Muscle of leg (tissue), 11 donors: Measurements from ENCODE around the gene ETFA. TPM values are rescaled to one million over a fixed set of nuclear protein-coding genes. Genes with fewer than 3 reads are reported as not detected.

Experiments
- DNase-seq: peaks from one replicate; pipeline ENCODE4 v3.0.0; 2013
- H3K27ac ChIP-seq: one replicate; pipeline ENCODE4 v1.5.1; 2013; ENCODE audit warnings: mild to moderate bottlenecking, low read length, control low read depth
- H3K27me3 ChIP-seq: one replicate; pipeline ENCODE4 v1.6.1; 2013; ENCODE audit warnings: low read length; ENCODE audit not compliant: control insufficient read depth, insufficient read depth
- H3K36me3 ChIP-seq: one replicate; pipeline ENCODE4 v1.6.1; 2013; ENCODE audit warnings: low read length; ENCODE audit not compliant: control insufficient read depth, insufficient read depth
- H3K4me1 ChIP-seq: one replicate; pipeline ENCODE4 v1.6.1; 2013; ENCODE audit warnings: low read length; ENCODE audit not compliant: control insufficient read depth, insufficient read depth
- H3K4me3 ChIP-seq: one replicate; pipeline ENCODE4 v1.5.1; 2013; ENCODE audit warnings: low read length, control low read depth
- H3K9me3 ChIP-seq: replicated peaks from 2 replicates; pipeline ENCODE4 v1.6.1; 2013; ENCODE audit warnings: low read depth, low read length; ENCODE audit not compliant: control insufficient read depth
- WGBS: methylation state at CpG from one replicate; pipeline ENCODE4 v1.1.5; 2013; ENCODE audit warnings: missing lambda C conversion rate; ENCODE audit not compliant: insufficient coverage; 5-methylcytosine and 5-hydroxymethylcytosine counted together
- polyA plus RNA-seq, 8 donors: library from polyadenylated mRNA; unstranded; fragments of 120-200 nt; gene quantifications; one replicate each; pipeline versions ENCODE4 v1.2.1 to v1.2.3, GENCODE V29; 2013; ENCODE audit warnings: inconsistent platforms in 1 of 8, low replicate concordance in 1 of 8; ENCODE audit not compliant: insufficient read length in 8 of 8, insufficient read depth in 1 of 8
- total RNA-seq: library from RNA; stranded (reverse); fragments of 120-200 nt; gene quantifications from one replicate; pipeline ENCODE4 v1.2.4, GENCODE V29; 2013

ETFA gene
- total and polyA plus RNA-seq, 9 donors: 112 to 141 (median 119) TPM

DNA sequence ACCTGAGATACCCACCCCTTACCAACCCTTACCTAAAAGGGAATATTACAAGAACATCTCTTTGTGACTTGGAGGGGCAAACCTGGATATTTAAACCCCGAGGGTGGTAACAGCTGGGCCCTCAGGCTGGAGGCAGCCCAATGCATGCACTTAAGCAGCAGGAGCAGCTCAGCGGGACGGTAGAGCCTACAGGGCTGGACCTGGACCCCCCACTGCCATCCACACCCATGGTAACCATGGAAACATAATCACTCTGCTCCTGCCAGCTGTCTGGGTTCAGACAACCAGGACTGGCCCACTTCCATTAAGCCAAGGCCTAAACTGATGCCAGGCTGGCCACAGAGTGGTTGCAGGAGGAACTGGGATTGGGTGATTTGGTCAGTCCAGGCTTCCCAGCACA lies 52.8 kb downstream of the ETFA start:
- peaks cover 23% of the 10 kb centered on the region for H3K9me3 ChIP-seq
- peaks cover 34% of the 10 kb centered on the region for H3K36me3 ChIP-seq
- WGBS: 100% methylated on average over 1 of the region's 3 CpGs
- H3K4me3 ChIP-seq: no peak overlapping the region
- no peaks in the 10 kb centered on the region for H3K27me3 ChIP-seq
- no peak overlapping the region for H3K27ac ChIP-seq
- no peak for DNase-seq
- no peaks in the 10 kb centered on the region for H3K4me1 ChIP-seq

- Histone ChIP-seq H3K27ac (no peak overlapping the region), H3K9me3 (peaks cover 10% of the 10 kb centered on the region), H3K36me3 (peaks cover 5% of the 10 kb centered on the region), H3K4me3 (no peak overlapping the region), H3K27me3 (no peaks in the 10 kb centered on the region), H3K4me1 (no peaks in the 10 kb centered on the region)
- peak; percentile 11 for DNase-seq
- WGBS: no CpG with 5 or more reads among the region's 3 CpGs
These were observed 57.4 kb downstream of the ETFA start for GRCh38 chr15:76253691-76254473.

DNA sequence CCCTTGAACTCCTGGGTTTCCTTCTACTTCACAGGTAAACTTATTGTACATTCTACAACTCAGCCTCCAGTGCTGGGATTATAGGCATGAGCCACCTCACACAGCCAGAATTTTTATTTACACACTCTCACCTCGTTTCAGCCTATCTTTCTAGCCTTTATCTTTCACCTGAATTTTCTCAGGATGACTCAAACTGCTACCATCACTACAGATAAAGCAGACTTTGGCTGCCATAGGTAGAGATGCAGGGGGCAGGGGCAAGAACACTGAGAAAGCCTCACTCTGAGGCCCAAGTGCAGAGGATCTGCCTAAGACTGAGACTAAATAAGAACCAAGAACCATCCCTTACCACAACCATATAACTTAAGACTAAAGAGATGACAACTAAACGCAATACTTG lies 59.0 kb downstream of the ETFA start:
- Histone ChIP-seq H3K4me1 (no peaks in the 10 kb centered on the region), H3K27ac (no peak overlapping the region), H3K4me3 (no peak overlapping the region), H3K36me3 (no peaks in the 10 kb centered on the region), H3K27me3 (no peaks in the 10 kb centered on the region), H3K9me3 (peaks cover 6% of the 10 kb centered on the region)
- no peak for DNase-seq
- 80% methylated on average over 1 of the region's 2 CpGs for WGBS

DNA sequence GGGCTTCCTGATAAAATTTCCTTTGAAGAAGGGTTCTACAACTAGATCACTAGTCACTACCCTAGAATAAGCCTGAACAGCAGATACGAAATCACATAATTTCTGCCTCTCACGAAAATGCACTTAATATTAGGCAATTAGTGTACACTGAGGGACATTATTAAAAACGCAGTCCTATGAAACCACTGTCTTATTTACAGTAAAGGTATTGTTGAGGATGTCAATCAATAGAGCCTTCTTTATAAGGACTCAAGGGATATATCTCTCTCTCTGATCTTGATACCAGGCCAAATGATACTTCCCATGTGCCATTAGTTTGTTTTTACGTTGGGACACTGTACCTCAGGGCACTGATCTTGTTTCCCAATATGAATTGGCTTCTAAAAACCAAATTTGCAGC lies 59.6 kb downstream of the ETFA start:
- WGBS: no CpG with 5 or more reads among the region's 4 CpGs

GRCh38 chr15:76245072-76245610 lies 66.1 kb downstream of the ETFA start:
- H3K27ac ChIP-seq: no peak overlapping the region
- no peaks in the 10 kb centered on the region for H3K36me3 ChIP-seq
- H3K4me3 ChIP-seq: no peak overlapping the region
- no CpG with 5 or more reads among the region's 1 CpG for WGBS
- H3K9me3 ChIP-seq: no peaks in the 10 kb centered on the region
- DNase-seq: no peak
- no peaks in the 10 kb centered on the region for H3K27me3 ChIP-seq
- no peaks in the 10 kb centered on the region for H3K4me1 ChIP-seq

More for the DNA sequence above, 59.6 kb downstream of the ETFA start:
- H3K4me1 ChIP-seq: no peaks in the 10 kb centered on the region
- H3K4me3 ChIP-seq: no peak overlapping the region
- DNase-seq: no peak
- peaks cover 6% of the 10 kb centered on the region for H3K9me3 ChIP-seq
- H3K27ac ChIP-seq: no peak overlapping the region
- H3K27me3 ChIP-seq: no peaks in the 10 kb centered on the region
- H3K36me3 ChIP-seq: no peaks in the 10 kb centered on the region

DNA sequence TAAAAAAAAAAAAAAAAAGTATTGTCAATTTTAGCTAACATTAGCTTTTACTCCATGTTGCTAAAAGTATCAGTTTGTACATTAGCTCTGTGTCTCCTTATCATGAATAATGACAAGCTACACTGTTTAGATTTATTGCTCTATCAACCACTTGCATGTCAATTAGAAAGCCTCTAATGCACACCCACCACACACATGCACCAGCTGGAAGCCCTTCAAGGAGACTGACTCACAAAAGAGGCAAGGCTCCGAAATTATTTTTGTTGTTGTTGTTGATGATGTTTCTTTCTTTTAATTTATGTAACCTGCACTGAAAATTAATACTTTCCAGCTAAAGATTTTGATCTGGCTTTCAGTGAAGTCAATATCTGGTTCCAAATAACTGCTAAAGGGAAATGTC lies 71.5 kb downstream of the ETFA start:
- Histone ChIP-seq H3K27ac (no peak overlapping the region), H3K27me3 (no peaks in the 10 kb centered on the region), H3K4me1 (no peaks in the 10 kb centered on the region), H3K9me3 (no peaks in the 10 kb centered on the region), H3K36me3 (no peaks in the 10 kb centered on the region), H3K4me3 (no peak overlapping the region)
- no CpG with 5 or more reads among the region's 1 CpG for WGBS
- no peak for DNase-seq

DNA sequence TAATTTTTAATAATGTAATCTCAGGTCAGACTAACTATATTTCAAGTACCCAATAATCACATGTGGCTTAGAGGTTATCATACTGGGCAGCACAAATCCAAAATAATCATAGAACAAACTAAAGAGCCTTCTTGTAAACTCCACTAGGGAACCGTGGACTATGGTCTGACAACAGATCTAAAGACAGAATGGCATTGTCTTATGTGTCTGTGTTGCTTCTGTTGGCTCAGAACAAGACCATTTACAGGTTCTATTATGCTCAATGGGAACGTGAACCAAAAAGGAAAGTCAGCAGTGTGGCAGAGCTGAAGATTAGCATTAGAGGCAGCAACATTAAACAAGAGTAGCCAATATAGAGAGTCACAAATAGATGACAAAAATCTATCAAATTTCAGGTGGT lies 74.9 kb downstream of the ETFA start:
- no peaks in the 10 kb centered on the region for H3K9me3 ChIP-seq
- no peak for DNase-seq
- no peak overlapping the region for H3K27ac ChIP-seq
- no peaks in the 10 kb centered on the region for H3K27me3 ChIP-seq
- H3K36me3 ChIP-seq: no peaks in the 10 kb centered on the region
- H3K4me3 ChIP-seq: no peak overlapping the region
- no peaks in the 10 kb centered on the region for H3K4me1 ChIP-seq
- WGBS: no CpG with 5 or more reads among the region's 2 CpGs

GRCh38 chr15:76235186-76235826 lies 76.0 kb downstream of the ETFA start:
- no peak overlapping the region for H3K4me3 ChIP-seq
- H3K27me3 ChIP-seq: no peaks in the 10 kb centered on the region
- DNase-seq: peak; percentile 39
- no peak overlapping the region for H3K27ac ChIP-seq
- peaks cover 5% of the 10 kb centered on the region for H3K36me3 ChIP-seq
- no peaks in the 10 kb centered on the region for H3K4me1 ChIP-seq
- H3K9me3 ChIP-seq: no peaks in the 10 kb centered on the region
- WGBS: 40% methylated on average over 1 of the region's 3 CpGs

DNA sequence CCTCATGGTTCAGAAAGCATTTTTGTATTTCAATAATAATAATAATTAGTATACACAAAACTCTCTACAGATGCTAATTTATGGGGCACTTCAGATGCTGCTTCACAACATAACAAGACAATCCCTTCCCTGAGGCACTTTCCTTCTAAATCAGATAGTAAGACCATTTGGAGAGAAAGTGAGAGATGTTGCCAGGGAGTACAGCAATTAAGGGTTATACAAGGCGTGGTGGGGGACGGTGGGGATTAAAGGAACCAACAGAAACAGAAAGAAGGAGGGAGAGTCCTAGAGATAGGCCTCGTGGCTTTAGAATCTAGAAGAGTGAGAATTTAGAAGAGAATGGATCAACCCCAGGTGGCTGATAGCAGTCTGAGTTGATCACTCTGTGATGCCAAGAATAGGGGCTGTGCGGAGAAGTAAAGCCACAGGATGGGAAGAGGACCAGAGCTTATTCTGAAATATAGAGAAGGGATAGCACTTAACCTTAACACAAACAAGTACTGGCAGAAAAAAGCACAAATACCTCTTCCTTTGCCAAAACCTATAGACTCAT lies 76.9 kb downstream of the ETFA start:
- Histone ChIP-seq H3K4me1 (no peaks in the 10 kb centered on the region), H3K27me3 (no peaks in the 10 kb centered on the region), H3K4me3 (no peak overlapping the region), H3K27ac (no peak overlapping the region), H3K9me3 (no peaks in the 10 kb centered on the region), H3K36me3 (peaks cover 5% of the 10 kb centered on the region)
- no peak for DNase-seq
- WGBS: 56% methylated on average over 3 of the region's 4 CpGs

DNA sequence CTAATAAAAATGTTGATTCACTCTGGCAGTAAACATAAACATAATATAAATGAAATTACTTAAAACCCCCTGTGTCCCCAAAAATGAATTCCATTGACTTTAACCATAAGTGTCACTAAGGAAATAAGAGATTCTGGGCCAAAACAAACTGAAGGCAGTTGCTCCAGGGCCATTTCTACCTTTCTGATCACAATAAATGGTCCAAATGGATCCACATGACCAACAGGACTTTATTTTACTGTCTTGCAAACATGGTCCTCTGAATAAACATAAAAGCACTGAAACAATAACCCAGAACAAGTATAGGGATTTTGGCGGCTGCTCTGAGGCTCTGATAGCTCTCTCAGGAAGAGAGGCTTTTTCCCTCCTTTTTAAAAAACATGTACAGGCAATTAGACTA lies 77.3 kb downstream of the ETFA start:
- WGBS: no CpG with 5 or more reads among the region's 1 CpG
- H3K27me3 ChIP-seq: no peaks in the 10 kb centered on the region
- H3K4me1 ChIP-seq: no peaks in the 10 kb centered on the region
- peaks cover 5% of the 10 kb centered on the region for H3K36me3 ChIP-seq
- no peak for DNase-seq
- H3K4me3 ChIP-seq: no peak overlapping the region
- no peaks in the 10 kb centered on the region for H3K9me3 ChIP-seq
- H3K27ac ChIP-seq: no peak overlapping the region
